GM12873 (cell line): Measurements from ENCODE around the gene IRAK3.

Experiments used
- CTCF ChIP-seq: IDR thresholded peaks from 2 replicates; pipeline ENCODE4 v1.5.1; 2012; ENCODE audit warnings: low read depth, mild to moderate bottlenecking, moderate library complexity, low read length, control low read depth; ENCODE audit not compliant: insufficient read depth; ENCODE audit errors: missing control alignments

IRAK3 gene

DNA sequence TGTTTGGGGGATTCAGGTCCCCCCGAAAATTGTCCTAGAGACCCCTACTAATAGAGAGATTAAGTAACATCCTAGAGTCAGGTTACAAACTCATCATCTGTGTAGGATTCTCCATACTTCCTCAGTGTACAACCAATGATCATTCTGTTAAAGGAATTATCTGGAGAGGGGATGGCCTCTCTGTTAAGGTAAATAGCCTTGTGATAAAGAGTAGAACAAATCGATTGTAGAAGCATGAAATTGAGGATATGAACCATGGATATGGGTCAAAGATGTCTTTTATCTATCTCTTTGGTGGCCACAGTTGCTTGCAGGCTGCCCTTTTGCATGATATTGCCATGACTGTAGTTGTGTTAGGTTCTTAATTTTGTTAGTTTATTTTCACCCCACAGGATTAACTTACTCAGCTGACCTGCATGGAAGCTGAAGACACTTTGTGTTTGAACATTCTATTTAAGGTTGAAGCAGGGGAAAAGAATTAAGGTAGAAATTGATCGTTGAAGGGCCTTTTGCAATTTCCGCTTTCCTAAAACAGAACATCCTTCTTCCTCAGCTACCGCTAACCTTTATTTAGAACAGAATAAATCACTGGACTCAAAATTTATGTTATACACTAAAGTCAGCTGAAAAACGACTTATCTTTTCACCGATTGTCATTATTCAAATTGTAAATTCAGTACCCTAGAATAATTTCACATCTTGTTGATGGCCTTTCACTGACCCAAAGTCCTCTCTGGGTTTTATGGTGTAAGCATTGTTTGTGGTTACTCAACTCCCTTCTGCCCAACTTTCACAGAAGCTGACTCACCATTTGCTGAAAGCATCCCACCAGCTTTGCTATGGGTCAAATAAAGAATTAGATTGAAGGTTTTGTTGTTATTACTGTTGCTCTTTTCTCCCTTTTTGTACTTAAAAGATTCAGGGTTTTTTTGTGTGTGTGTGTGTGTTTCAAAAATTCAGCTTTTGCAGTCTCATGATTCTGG, 52.3 kb downstream of the IRAK3 start:
- TF ChIP-seq CTCF = no peak

DNA sequence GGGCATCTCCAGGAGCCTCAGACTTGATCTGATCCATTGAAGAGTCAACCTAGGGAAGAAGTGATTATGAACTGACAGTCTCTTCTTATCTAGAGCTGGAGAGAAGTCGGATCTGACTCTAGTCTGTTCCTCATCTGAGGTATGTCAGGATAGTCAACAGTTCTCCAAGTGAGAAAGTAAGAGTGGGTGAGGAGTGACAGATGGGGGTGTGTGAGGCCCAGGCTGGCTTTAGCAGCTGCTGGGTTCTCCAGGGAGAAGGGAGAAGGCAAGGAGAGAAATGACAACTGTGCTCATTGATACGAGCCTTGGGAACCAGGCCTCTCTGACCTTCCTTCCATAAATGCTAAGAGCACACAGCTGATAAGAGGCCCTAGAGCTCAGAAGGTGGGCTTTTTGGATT, 53.3 kb downstream of the IRAK3 start:
- TF ChIP-seq CTCF = no peak

DNA sequence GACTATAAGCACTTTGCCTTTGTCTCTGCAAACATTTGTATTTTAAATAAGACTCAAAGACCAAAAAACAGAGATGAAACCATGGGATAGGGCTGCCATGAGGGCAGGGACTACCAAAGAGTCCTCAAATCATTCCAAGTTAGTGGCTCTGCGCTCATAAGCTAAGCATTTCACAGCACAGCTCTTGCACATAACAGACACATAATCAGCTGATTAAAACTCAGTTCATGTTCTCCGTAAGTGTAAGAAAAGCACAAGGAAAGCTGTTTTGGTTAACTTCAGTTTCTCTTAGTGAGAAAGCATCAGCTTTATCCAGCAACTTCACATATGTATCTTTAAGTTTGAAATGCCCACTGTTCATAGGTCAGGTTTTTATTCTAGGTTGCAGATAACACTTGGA, 54.9 kb downstream of the IRAK3 start:
- TF ChIP-seq CTCF = no peak

DNA sequence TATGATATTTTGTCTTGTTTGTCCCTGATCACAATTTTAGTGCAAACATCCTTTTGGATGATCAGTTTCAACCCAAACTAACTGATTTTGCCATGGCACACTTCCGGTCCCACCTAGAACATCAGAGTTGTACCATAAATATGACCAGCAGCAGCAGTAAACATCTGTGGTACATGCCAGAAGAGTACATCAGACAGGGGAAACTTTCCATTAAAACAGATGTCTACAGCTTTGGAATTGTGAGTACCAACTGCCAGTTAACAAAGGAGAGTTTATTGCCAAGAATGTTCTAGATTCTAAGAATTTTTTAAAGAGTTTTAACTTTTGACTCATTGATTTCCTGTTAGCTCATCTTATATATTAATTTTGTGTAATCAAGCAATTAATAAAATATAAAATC, 55.4 kb downstream of the IRAK3 start:
- no peak for TF ChIP-seq CTCF

DNA sequence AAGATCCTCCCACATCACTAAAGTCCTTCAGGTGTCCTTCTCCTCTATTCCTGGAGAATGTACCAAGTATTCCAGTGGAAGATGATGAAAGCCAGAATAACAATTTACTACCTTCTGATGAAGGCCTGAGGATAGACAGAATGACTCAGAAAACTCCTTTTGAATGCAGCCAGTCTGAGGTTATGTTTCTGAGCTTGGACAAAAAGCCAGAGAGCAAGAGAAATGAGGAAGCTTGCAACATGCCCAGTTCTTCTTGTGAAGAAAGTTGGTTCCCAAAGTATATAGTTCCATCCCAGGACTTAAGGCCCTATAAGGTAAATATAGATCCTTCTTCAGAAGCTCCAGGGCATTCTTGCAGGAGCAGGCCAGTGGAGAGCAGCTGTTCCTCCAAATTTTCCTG, 58.7 kb downstream of the IRAK3 start:
- TF ChIP-seq CTCF = no peak

GRCh38 chr12:66251049-66251448, 62.0 kb downstream of the IRAK3 start:
- no peak for TF ChIP-seq CTCF

DNA sequence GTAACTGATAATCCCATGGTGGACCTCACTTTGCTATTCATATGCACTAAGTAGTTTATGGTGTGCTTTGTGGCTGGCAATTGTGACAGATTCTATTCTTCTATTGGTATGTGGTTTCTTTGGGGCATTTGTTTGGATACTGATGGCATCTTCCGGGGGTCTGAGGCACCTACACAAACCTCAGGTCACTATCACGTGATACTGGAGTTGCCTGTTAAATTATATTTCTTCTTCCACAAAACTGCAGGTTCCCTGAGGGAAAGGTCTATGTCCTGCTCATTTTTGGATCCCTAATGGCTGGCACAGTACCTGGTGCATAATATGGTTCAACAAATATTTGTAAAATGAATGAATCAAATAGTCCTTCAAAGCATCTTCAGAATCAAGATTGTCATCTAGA, 63.8 kb downstream of the IRAK3 start:
- TF ChIP-seq CTCF = no peak
